ENCODE data around the gene SH2B3.
"Not testable (repeated sequence)": the region's sequence is repeated elsewhere in the genome, so short reads cannot be mapped to it uniquely, and the experiment has no call there.

SH2B3 gene

DNA sequence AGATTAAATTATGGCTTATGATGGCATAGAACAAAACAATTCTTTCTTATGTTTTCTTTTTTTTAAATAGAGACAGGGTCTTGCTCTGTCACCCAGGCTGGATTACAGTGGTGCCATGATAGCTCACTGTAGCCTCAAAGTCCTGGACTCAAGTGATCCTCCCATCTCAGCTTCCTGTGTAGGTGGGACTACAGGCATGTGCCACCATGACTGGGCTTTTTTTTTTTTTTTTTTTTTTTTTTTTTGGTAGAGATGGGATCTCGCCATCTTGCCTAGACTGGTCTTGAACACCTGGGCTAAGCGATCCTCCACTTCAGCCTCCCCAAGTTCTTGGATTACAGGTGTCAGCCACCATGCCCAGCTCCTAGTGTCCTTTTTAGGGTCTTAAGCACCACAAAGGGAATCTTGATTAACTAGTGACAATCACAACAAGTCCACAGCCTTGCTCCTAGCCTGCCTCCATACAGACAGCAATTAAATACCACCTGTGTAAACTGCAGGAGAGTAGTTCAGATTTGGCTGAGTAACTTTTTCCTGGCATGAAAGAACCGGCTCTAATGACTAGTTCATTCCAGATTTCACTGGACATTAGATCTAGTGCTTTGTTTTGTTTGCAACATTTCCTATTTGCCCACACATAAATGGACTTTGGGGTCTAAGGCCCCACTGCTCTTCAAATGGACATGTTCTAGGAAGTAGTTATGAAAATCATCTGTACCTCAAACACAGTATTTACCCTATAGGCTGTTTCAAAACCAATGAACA lies 61.6 kb downstream of the SH2B3 start:
- no peak for DNase-seq

DNA sequence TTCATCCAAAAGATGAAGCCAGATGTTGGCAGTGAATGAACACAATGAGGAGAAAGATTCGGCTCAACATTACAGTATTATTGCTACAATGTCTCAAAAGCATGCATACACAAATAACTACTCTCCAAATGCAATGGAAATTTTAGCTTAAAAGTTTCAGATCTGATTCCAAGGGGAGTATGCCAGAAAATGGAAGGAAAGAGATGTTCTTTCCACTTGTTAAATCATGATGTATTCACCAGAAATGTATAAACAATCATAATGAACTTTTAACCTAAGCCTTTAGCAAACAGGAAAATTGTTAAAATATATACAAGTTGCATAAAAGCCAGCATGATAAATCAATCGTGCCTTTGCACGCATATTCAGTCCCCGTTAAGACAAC lies 62.1 kb downstream of the SH2B3 start:
- DNase-seq, result no peak

DNA sequence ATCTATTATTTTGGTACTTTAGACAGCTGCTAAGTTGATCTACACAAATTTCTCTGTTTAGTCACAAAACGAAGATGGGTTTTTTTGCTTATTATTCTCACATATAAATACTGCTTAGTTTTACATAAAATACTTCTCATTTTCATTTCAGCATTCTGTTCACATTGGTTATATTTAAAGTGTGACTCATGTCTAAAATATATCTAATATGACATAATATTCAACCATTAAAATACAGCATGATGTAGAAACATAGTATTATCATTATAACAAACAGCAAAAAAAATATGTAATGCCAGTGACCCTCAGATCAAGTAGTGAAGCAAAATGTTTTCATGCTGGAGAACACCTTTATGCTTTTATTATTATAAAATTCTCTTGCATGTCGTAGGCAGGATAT lies 63.7 kb downstream of the SH2B3 start:
- DNase-seq, result no peak

DNA sequence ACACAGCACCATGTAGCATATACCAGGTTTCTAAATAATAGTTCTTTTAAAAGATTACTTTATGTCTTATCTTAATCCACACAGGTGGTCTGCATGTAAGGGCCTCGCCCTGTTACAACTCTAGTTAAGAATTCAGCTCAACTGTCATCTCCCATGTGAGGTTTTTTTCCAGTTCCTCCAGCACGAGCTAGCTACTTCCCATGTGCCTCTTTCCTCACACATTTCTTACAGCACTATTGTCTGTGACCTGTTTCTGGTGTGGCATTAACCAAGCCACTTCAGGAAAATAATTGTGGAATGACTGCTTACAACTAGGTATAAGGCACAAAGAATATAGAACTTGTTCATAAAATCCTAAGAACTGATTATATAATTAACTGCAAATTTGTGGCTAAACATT lies 65.5 kb downstream of the SH2B3 start:
- no peak for DNase-seq

DNA sequence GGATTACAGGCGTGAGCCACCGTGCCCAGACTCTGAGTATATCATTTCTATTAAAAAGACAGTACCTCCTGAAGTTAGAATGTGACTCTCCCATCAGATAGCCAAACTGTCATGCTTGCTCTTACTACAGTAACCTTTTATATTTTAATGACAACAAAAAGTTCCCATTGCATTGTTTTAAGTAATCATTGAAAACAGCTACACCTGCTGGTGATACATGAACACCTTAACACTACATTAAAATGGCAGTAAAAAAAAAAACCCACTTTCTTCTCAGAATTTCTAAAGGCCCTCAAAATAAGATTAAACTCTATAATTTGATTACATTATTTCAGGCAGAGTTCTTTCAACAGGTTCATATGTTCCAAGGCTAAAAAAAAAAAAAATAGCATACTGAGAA lies 76.7 kb downstream of the SH2B3 start:
- no peak for DNase-seq

DNA sequence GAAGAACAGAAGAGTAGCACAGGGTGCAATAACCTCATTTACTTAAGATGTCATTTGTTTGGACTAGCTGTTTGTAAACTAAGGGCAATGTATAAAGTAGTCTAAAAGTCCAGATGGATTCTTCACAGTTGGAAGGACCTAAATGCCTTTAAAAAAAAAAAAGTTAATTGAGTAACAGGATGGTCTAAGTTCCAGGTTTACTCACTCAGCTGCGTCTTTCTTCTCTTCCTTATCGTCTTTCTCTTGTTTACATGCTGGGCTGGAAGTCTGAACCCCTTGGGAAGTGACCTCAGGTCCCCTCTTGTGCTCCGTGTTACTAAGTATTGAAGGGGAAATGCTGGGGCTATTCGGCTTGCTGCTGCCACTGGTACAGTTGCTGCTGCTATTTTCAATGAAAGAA lies 82.5 kb downstream of the SH2B3 start:
- no peak for DNase-seq

DNA sequence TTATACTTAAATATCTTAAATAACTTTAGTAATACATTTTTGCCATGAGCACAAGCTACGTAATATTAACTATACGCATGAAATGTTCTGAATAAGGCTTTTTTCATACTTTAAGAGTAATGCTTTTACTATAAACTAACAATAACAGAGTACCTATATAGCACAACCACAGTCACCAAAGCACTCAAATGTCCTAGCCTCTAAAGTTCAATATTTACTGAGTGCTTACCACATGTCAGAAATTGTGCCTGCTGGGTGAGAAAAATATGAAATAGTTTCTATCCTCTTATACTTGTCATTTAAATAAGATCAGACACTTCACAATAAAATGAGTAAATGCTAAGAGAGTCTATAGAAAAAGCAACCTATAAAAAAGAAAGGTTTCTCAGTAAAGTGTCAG lies 83.1 kb downstream of the SH2B3 start:
- no peak for DNase-seq

DNA sequence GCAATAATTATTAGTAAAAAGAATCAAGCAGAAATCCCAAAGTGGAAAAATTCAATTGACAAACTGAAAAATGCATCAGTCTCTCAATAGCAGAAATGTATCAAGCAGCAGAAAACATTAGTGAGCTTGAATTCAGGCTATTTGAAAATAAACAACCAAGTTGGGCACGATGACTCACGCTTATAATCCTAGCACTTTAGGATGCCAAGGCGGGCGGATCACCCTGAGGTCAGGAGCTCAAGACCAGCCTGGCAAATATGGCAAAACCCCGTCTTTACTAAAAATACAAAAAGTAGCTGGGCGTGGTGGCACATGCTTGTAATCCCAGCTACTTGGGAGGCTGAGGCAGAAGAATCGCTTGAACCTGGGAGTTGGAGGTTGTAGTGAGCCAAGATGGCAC lies 87.3 kb downstream of the SH2B3 start:
- not testable (repeated sequence) for DNase-seq

DNA sequence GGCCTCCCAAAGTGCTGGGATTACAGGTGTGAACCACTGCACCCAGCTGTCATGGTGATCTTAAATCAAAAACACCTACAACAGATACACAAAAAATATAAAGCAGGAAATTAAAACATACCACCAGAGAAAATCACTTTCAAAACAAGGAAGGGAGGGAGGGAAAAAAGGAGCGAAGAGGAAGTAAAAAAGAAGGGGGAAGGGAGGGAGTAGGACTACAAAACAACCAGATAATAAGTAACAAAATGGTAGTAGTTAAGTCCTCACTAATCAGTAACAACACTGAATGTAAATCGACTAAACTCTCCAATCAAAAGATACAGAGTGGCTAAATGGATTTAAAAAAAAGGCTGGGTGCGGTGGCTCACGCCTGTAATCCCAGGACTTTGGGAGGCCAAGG lies 89.0 kb downstream of the SH2B3 start:
- no peak for DNase-seq
